Measurements from ENCODE around the gene EMP3.

Gene EMP3

DNA sequence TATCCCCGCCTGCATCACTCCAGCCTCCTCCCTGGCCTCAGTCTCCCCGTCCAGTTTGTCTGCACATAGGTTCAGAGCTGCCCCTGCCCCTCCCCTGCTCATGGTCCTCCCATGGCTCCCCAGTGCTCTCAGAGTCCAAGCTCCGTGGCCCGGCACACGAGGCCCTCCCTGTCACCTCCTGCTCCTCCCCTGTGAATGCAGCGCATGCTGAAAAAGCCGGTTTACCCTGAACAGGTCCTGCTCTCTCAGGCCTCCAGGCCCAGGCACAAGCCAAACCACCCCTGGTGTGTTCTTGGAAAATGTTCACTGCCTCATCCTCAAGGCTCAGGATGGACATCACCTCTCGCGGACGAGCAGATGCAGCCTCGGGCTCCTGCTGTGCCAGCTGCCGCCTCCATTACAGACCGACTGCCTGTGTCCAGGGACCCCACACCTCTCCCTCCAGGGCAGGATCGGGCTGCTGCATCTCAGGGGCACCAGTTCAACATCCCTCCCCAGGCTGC lies 13.0 kb downstream of the EMP3 start:
- Histone ChIP-seq H3K9me3 (ENCODE audit: insufficient read depth, low read depth, low read length) (no peaks in the 10 kb centered on the region), H2AFZ (ENCODE audit: low read length) (no peak overlapping the region), H3K4me1 (ENCODE audit: insufficient read depth, low read length, poor library complexity, severe bottlenecking) (peaks cover 6% of the 10 kb centered on the region), H3F3A (ENCODE audit: low read depth) (no peaks in the 10 kb centered on the region), H3K79me2 (ENCODE audit: insufficient read depth, low read length) (peaks cover 7% of the 10 kb centered on the region; the same call in 1 of the 2 replicates), H4K20me1 (ENCODE audit: insufficient read depth, low read length, poor library complexity, severe bottlenecking) (no peaks in the 10 kb centered on the region), H3K4me2 (ENCODE audit: low read depth, low read length, poor library complexity, severe bottlenecking) (no peak overlapping the region), H3K4me3 (ENCODE audit: low read length, poor library complexity, severe bottlenecking) (no peak overlapping the region), H3K9me2 (replicated peaks; ENCODE audit: low read depth, low read length) (no peaks in the 10 kb centered on the region), H3K9ac (ENCODE audit: low read depth, low read length, poor library complexity, severe bottlenecking) (no peak overlapping the region), H3K36me3 (ENCODE audit: insufficient read depth, low read length) (peaks cover 12% of the 10 kb centered on the region; the same call in 1 of the 2 replicates), H3K27me3 (ENCODE audit: insufficient read depth, low read length, poor library complexity, severe bottlenecking) (no peaks in the 10 kb centered on the region)
- TF ChIP-seq EZH2phosphoT487 (IDR thresholded peaks at IDR 0.05; ENCODE audit: borderline replicate concordance) = no peak

DNA sequence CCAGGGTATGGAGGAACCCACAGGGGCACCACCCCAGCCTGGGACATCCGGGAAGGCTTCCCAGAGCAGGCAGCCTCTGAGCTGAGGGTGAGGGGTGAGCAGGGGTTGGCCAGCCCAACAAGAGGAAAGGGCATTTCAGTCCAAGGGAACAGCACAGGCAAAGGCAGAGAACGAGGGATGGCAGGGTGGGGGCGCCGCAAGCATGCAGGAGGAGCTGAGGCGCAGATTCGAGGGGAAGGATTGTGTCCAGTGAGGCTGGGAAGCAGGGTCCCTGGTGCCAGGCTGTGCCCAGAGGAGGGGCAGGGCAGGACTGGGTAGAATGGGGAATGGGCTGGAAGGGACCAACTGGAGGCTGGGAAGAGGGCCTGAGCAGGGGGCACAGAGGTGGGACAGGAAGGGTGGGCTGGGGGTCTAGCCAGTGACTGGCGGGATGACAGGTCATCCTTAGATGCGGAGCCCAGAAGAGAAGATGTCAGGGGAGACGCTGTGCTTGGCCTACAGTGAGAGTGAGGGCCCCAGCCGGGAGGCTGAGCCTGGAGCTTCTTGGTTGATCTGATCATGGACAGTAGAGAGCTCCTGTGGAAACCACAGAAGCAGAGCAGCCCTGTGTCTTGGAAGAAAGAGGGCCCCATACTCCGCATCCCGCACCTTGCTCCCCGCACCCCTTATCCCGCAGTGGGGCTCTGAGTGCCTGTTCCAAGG lies 13.6 kb downstream of the EMP3 start:
- Histone ChIP-seq H3K4me1 (ENCODE audit: insufficient read depth, low read length, poor library complexity, severe bottlenecking) (peaks cover 6% of the 10 kb centered on the region), H3K36me3 (ENCODE audit: insufficient read depth, low read length) (peaks cover 12% of the 10 kb centered on the region; the same call in 1 of the 2 replicates), H3K79me2 (ENCODE audit: insufficient read depth, low read length) (peaks cover 7% of the 10 kb centered on the region; the same call in 1 of the 2 replicates), H3K4me3 (ENCODE audit: low read length, poor library complexity, severe bottlenecking) (no peak overlapping the region), H4K20me1 (ENCODE audit: insufficient read depth, low read length, poor library complexity, severe bottlenecking) (no peaks in the 10 kb centered on the region), H3K9me3 (ENCODE audit: insufficient read depth, low read depth, low read length) (no peaks in the 10 kb centered on the region), H3K9ac (ENCODE audit: low read depth, low read length, poor library complexity, severe bottlenecking) (no peak overlapping the region), H3K4me2 (ENCODE audit: low read depth, low read length, poor library complexity, severe bottlenecking) (no peak overlapping the region), H3F3A (ENCODE audit: low read depth) (no peaks in the 10 kb centered on the region), H2AFZ (ENCODE audit: low read length) (no peak overlapping the region), H3K27me3 (ENCODE audit: insufficient read depth, low read length, poor library complexity, severe bottlenecking) (no peaks in the 10 kb centered on the region), H3K9me2 (replicated peaks; ENCODE audit: low read depth, low read length) (no peaks in the 10 kb centered on the region)
- TF ChIP-seq, protein P1, sequence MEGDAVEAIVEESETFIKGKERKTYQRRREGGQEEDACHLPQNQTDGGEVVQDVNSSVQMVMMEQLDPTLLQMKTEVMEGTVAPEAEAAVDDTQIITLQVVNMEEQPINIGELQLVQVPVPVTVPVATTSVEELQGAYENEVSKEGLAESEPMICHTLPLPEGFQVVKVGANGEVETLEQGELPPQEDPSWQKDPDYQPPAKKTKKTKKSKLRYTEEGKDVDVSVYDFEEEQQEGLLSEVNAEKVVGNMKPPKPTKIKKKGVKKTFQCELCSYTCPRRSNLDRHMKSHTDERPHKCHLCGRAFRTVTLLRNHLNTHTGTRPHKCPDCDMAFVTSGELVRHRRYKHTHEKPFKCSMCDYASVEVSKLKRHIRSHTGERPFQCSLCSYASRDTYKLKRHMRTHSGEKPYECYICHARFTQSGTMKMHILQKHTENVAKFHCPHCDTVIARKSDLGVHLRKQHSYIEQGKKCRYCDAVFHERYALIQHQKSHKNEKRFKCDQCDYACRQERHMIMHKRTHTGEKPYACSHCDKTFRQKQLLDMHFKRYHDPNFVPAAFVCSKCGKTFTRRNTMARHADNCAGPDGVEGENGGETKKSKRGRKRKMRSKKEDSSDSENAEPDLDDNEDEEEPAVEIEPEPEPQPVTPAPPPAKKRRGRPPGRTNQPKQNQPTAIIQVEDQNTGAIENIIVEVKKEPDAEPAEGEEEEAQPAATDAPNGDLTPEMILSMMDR (conservative IDR thresholded peaks at IDR 0.05; ENCODE audit: low read length) = no peak
- no peak for TF ChIP-seq EZH2phosphoT487 (IDR thresholded peaks at IDR 0.05; ENCODE audit: borderline replicate concordance)

DNA sequence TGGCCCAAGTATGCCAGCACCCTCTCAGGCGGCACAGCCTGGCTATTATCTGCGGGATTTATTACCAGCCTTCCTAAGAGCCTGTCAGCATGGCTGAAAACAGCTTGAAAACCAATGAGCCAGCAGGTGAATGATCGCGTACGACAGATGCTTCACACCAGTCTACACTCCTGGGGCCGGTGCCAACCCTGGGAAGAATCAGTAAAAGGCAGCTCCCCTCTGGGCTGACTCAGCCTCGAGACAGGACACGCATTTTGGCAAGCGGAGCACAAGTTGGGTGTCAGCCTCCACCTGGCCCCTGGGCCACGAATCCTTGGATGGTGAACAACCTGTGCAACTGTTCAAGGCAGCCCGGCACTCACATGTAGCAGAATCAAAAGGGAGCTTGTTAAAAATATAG lies 15.6 kb downstream of the EMP3 start:
- Histone ChIP-seq H2AFZ (ENCODE audit: low read length) (no peak overlapping the region), H3K4me1 (ENCODE audit: insufficient read depth, low read length, poor library complexity, severe bottlenecking) (no peaks in the 10 kb centered on the region), H4K20me1 (ENCODE audit: insufficient read depth, low read length, poor library complexity, severe bottlenecking) (no peaks in the 10 kb centered on the region), H3K79me2 (ENCODE audit: insufficient read depth, low read length) (no peaks in the 10 kb centered on the region), H3F3A (ENCODE audit: low read depth) (no peaks in the 10 kb centered on the region), H3K9ac (ENCODE audit: low read depth, low read length, poor library complexity, severe bottlenecking) (no peak overlapping the region), H3K9me2 (replicated peaks; ENCODE audit: low read depth, low read length) (no peaks in the 10 kb centered on the region), H3K36me3 (ENCODE audit: insufficient read depth, low read length) (peaks cover 12% of the 10 kb centered on the region; the same call in 1 of the 2 replicates), H3K9me3 (ENCODE audit: insufficient read depth, low read depth, low read length) (no peaks in the 10 kb centered on the region), H3K4me3 (ENCODE audit: low read length, poor library complexity, severe bottlenecking) (no peak overlapping the region), H3K27me3 (ENCODE audit: insufficient read depth, low read length, poor library complexity, severe bottlenecking) (no peaks in the 10 kb centered on the region), H3K4me2 (ENCODE audit: low read depth, low read length, poor library complexity, severe bottlenecking) (no peak overlapping the region)
- no peak for TF ChIP-seq EZH2phosphoT487 (IDR thresholded peaks at IDR 0.05; ENCODE audit: borderline replicate concordance)
- TF ChIP-seq, protein P1 (conservative IDR thresholded peaks at IDR 0.05; ENCODE audit: low read length) = no peak
